Measurements from ENCODE around the gene RMC1. TPM values are rescaled to one million over a fixed set of nuclear protein-coding genes. Genes with fewer than 3 reads are reported as not detected.
"Not testable (repeated sequence)": the region's sequence is repeated elsewhere in the genome, so short reads cannot be mapped to it uniquely, and the experiment has no call there.

RMC1 gene
- total RNA-seq, 2 experiments from 2014 or later, result 28.7 to 29.8 TPM

DNA sequence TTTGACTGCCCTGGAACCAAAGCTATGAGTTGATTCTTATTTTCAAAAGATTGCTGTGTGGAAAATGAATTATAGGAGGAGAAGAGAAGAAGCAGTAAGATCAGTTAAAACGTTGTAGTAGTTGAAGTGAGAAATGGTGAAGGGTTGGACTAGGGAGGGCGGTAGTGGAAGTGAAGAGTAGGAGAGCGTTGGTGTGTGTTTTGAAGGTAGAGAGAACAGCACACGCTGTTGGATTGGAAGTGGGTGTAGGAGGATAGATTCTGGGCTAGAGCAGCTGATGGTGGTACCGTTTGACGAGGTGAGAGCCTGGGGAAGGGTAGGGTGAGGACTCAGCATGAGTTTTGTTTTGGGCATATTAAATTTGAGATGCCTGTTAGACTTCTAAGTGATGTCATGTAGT lies 31.8 kb upstream of the RMC1 start:
- POLR2A ChIA-PET, result no interaction called here
- H3K27me3 Mint-ChIP-seq, result no peaks in the 10 kb centered on the region

DNA sequence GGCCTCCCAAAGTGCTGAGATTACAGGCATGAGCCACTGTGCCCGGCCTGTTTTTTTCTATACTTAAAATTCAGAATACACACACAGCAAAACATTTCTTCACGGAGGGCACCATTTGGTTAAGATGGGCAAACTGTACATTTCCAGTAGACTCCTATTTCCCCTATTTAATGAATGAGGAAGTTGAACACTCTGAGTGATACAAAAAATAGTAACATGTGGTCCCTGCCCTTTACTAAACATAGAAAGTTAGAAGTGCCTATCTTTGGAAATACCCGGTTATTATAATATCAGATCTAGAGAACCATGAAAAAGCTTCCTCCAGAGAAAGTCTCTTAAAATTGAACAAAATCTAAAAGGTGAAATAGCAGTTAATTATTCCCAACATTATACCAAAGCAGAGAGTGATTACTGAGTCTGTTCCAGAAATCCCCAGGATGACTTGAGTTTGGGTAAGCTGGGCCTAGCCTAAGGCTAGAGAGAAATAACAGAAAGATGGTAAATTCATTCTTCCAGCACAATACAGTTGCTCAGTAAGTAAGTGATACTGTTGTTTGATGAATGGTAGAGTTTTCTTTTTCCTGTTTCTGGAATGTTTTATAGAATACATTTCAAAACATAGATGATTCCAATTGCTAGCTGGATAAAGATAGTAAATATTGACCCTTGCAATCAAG lies 23.3 kb upstream of the RMC1 start:
- intact Hi-C loops (cut with DNase I, micrococcal nuclease), result no loop called here
- POLR2A ChIA-PET, result interaction anchor here (0.6 kb wide), 1 partner anchor 31 kb away, joined by 3 read pairs; no protein-coding TSS in a partner anchor
- H3K9me3 Mint-ChIP-seq (ENCODE audit: low read depth), result no peaks in the 10 kb centered on the region
- ATAC-seq (no peak), DNase-seq (no peak)
- H3K27ac Mint-ChIP-seq, result no peak overlapping the region
- H3K4me1 Mint-ChIP-seq, result peaks cover 2% of the 10 kb centered on the region
- H3K4me3 Mint-ChIP-seq, result no peak overlapping the region
- peaks cover 43% of the 10 kb centered on the region for H3K36me3 Mint-ChIP-seq (ENCODE audit: low read depth)
- H3K27me3 Mint-ChIP-seq, result no peaks in the 10 kb centered on the region
- CTCF ChIA-PET, result interaction anchor here (1.5 to 2.4 kb wide), 2 partner anchors 10 to 18 kb away, joined by 3 to 7 read pairs; no protein-coding TSS in a partner anchor

More for the DNA sequence above, 31.8 kb upstream of the RMC1 start:
- CTCF ChIA-PET, result interaction anchor here (3.8 kb wide), 1 partner anchor 27 kb away, joined by 12 read pairs; no protein-coding TSS in a partner anchor
- Mint-ChIP-seq H3K4me3 (no peak overlapping the region), H3K36me3 (ENCODE audit: low read depth) (peaks cover 30% of the 10 kb centered on the region), H3K9me3 (ENCODE audit: low read depth) (no peaks in the 10 kb centered on the region), H3K4me1 (no peaks in the 10 kb centered on the region), H3K27ac (no peak overlapping the region)
- ATAC-seq (no peak), DNase-seq (no peak)
- intact Hi-C loops (cut with DNase I, micrococcal nuclease), result no loop called here

DNA sequence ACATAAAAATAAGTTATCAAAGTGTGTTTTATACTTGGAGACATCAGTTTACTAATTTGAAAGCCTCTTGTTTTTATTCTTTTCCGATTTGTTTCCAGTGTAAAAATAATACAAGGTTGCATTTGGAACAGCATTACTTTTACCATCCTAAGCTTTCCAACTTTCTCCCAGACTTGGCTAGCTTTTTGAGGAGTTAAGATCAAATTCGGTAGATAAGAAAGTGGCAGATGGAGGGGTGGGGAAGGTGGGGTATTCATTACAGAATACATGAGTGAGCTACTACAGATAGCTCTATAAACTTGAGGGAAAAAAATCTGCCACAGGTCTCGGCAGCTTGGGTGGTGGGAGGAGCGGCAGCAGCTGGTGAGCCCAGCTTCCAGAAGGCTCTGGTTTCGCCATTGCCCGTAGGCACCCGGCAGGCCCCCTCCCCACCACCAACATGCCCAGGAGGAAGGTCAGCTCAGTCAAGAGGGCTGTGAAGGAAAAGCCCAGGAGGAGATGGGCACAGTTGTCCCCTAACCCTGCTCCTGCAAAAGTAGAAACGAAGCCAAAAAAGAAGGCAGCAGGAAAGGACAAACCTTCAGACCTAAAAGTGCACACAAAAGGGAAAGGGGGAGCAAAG lies 18.6 kb upstream of the RMC1 start:
- POLR2A ChIA-PET, result no interaction called here
- no peaks in the 10 kb centered on the region for H3K9me3 Mint-ChIP-seq (ENCODE audit: low read depth)
- peaks cover 19% of the 10 kb centered on the region for H3K36me3 Mint-ChIP-seq (ENCODE audit: low read depth)
- CTCF ChIA-PET, result interaction anchor here (1.2 to 2.8 kb wide), 2 partner anchors 12 to 14 kb away, joined by 4 to 13 read pairs; no protein-coding TSS in a partner anchor
- H3K4me1 Mint-ChIP-seq, result peaks cover 19% of the 10 kb centered on the region
- ATAC-seq, result no peak
- H3K27ac Mint-ChIP-seq, result no peak overlapping the region
- no peaks in the 10 kb centered on the region for H3K27me3 Mint-ChIP-seq
- no peak for DNase-seq
- H3K4me3 Mint-ChIP-seq, result no peak overlapping the region
- intact Hi-C loops (cut with DNase I, micrococcal nuclease), result no loop called here

DNA sequence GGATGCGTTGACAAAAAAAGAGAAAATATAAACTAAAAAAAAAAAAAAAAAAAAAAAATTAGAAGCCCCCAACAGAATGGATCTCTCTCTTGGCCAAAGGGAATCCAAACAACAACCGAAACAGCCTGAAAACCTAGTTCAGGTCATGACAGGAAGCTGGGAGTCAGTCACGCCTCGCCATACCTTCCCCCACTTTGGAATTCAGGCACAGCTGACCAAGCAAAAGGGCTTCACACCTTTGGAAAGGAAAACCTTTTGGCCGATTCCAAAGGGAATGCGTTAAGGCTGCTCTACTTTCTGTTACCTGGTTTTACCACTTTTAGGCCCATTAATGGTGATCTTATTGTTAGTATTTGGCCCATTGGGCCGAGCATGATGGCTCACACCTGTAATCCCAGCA lies 17.9 kb upstream of the RMC1 start:
- no peak overlapping the region for H3K27ac Mint-ChIP-seq
- peaks cover 13% of the 10 kb centered on the region for H3K36me3 Mint-ChIP-seq (ENCODE audit: low read depth)
- H3K27me3 Mint-ChIP-seq, result no peaks in the 10 kb centered on the region
- DNase-seq, result no peak
- POLR2A ChIA-PET, result interaction anchor here (0.6 kb wide), 1 partner anchor 321 kb away, joined by 4 read pairs; no protein-coding TSS in a partner anchor
- ATAC-seq, result no peak
- CTCF ChIA-PET, result interaction anchor here (1.2 kb wide), 1 partner anchor 11 kb away, joined by 4 read pairs; no protein-coding TSS in a partner anchor
- H3K4me3 Mint-ChIP-seq, result no peak overlapping the region
- peaks cover 19% of the 10 kb centered on the region for H3K4me1 Mint-ChIP-seq
- intact Hi-C loops (cut with DNase I, micrococcal nuclease), result no loop called here
- H3K9me3 Mint-ChIP-seq (ENCODE audit: low read depth), result no peaks in the 10 kb centered on the region

DNA sequence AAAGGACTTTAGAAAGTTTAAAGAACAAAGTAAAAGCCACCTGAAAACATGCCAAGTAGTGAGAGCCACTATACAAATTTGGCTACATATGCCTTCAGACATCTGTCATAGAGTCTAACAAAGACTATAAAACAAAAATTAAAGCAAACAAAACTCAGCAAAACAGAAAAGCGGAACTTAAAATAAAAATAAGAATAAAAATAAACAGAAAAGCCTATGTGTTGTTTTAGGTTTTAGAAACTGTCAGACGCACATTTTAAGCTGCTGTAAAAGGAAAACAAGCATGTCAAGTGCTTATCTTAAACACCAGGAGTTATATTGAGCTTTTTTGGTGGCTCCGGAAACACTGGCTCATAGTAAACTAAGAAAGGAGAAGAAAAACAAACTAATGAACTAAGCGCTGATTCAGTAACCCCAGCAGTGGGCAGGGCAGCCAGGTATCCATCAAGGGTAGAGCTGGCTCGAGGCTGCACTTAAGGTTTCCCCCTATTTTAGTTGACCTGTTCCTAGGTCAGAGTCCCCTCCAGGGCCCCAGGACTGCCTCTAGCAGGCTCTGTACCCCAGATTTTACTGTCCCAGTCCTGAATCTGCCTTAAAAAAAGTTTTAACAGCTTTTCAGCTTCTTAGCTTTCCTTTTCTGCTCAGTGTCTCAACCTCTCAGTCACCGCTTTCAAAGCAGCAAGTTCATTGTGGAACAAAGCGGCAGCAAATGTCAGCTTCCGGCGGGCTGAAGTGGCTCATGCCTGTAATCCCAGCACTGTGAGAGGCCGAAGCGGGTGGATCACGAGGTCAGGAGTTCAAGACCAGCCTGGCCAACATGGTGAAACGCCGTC lies 15.4 kb upstream of the RMC1 start:
- DNase-seq (peak; percentile 76), ATAC-seq (peak; percentile 86)
- H3K9me3 Mint-ChIP-seq (ENCODE audit: low read depth), result no peaks in the 10 kb centered on the region
- POLR2A ChIA-PET, result interaction anchor here (0.5 to 1.0 kb wide), 3 partner anchors 8 to 99 kb away, joined by 3 to 4 read pairs (median 3); partner anchors contain the start of gene RIOK3
- H3K27ac Mint-ChIP-seq, result peak overlapping the region; percentile 90
- H3K36me3 Mint-ChIP-seq (ENCODE audit: low read depth), result peaks cover 3% of the 10 kb centered on the region
- intact Hi-C loops (cut with DNase I, micrococcal nuclease), result loop anchor here in 1 of 2 experiments (1.0 to 2.0 kb wide), 2 partner anchors 15 to 35 kb away; partner anchors contain the start of genes RIOK3 and RMC1
- CTCF ChIA-PET, result interaction anchor here (0.5 to 1.9 kb wide), 12 partner anchors 9 to 588 kb away, joined by 3 to 22 read pairs (median 4); no protein-coding TSS in a partner anchor
- H3K27me3 Mint-ChIP-seq, result no peaks in the 10 kb centered on the region
- H3K4me1 Mint-ChIP-seq, result peaks cover 19% of the 10 kb centered on the region
- H3K4me3 Mint-ChIP-seq, result peak overlapping the region; percentile 59

DNA sequence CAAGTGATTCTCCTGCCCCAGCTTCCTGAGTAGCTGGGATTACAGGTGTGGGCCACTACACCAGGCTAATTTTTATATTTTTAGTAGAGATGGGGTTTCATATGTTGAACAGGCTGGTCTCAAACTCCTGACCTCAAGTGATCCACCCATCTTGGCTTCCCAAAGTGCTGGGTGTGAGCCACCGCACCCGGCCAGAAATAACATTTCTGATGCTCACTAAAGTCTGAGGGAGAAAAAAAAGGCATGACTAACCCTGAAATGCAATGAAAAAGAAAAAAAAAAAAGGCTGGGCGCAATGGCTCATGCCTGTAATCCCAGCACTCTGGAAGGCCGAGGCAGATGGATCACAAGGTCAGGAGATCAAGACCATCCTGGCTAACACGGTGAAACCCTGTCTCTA lies 13.7 kb upstream of the RMC1 start:
- DNase-seq; H3K4me3 Mint-ChIP-seq; ATAC-seq; H3K27ac Mint-ChIP-seq; H3K27me3 Mint-ChIP-seq; POLR2A ChIA-PET; H3K36me3 Mint-ChIP-seq (ENCODE audit: low read depth); H3K9me3 Mint-ChIP-seq (ENCODE audit: low read depth): not testable (repeated sequence)
- CTCF ChIA-PET, result interaction anchor here (1.4 kb wide), 1 partner anchor 9 kb away, joined by 5 read pairs; no protein-coding TSS in a partner anchor
- intact Hi-C loops (cut with DNase I, micrococcal nuclease), result loop anchor here in 1 of 2 experiments (2.0 kb wide), 1 partner anchor 37 kb away; the partner anchor contains the start of gene RIOK3
- H3K4me1 Mint-ChIP-seq, result peaks cover 17% of the 10 kb centered on the region

DNA sequence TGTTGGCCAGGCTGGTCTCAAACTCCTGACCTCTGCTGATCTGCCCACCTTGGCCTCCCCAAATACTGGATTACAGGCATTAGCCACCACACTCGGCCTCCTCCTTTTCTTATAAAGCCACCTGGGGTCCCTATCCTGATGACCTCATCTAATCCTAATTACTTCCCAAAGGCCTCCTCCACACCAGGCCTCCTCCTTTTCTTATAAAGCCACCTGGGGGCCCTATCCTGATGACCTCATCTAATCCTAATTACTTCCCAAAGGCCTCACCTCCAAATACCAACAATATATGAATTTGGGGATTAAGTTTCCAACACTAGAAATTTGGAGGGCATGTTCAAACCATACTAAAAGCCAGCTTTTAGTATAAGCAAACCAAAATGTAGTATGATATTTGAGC lies 9.7 kb upstream of the RMC1 start:
- Mint-ChIP-seq H3K4me3 (no peak overlapping the region), H3K36me3 (ENCODE audit: low read depth) (no peaks in the 10 kb centered on the region), H3K4me1 (peaks cover 5% of the 10 kb centered on the region), H3K27me3 (no peaks in the 10 kb centered on the region), H3K27ac (no peak overlapping the region), H3K9me3 (ENCODE audit: low read depth) (no peaks in the 10 kb centered on the region)
- ChIA-PET CTCF (interaction anchor here (0.9 kb wide), 1 partner anchor 35 kb away, joined by 3 read pairs; no protein-coding TSS in a partner anchor), POLR2A (no interaction called here)
- intact Hi-C loops (cut with DNase I, micrococcal nuclease), result no loop called here
- ATAC-seq, result no peak
- no peak for DNase-seq

DNA sequence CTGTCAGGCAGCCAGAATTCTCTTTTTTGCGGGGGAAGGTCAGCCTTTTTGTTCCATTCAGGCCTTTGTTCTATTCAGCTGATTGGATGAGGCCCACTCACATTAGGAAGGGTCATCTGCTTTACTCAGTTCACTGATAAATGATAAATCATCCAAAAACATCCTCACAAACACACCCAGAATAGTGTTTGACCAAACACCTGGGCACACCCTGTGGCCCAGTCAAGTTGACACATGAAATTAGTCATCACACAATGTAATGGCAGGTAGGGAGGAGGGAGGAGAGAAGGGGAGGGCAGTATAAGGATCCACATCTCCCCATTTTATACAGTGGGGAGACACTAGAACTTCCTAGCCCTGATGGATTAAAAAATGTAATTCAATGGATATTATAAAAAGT lies 8.3 kb upstream of the RMC1 start:
- Mint-ChIP-seq H3K4me1 (peaks cover 9% of the 10 kb centered on the region), H3K4me3 (no peak overlapping the region), H3K27ac (no peak overlapping the region), H3K27me3 (no peaks in the 10 kb centered on the region), H3K9me3 (ENCODE audit: low read depth) (no peaks in the 10 kb centered on the region), H3K36me3 (ENCODE audit: low read depth) (no peaks in the 10 kb centered on the region)
- DNase-seq (no peak), ATAC-seq (no peak)
- ChIA-PET CTCF (interaction anchor here (2.4 kb wide), 1 partner anchor 12 kb away, joined by 5 read pairs; no protein-coding TSS in a partner anchor), POLR2A (no interaction called here)
- intact Hi-C loops (cut with DNase I, micrococcal nuclease), result no loop called here

DNA sequence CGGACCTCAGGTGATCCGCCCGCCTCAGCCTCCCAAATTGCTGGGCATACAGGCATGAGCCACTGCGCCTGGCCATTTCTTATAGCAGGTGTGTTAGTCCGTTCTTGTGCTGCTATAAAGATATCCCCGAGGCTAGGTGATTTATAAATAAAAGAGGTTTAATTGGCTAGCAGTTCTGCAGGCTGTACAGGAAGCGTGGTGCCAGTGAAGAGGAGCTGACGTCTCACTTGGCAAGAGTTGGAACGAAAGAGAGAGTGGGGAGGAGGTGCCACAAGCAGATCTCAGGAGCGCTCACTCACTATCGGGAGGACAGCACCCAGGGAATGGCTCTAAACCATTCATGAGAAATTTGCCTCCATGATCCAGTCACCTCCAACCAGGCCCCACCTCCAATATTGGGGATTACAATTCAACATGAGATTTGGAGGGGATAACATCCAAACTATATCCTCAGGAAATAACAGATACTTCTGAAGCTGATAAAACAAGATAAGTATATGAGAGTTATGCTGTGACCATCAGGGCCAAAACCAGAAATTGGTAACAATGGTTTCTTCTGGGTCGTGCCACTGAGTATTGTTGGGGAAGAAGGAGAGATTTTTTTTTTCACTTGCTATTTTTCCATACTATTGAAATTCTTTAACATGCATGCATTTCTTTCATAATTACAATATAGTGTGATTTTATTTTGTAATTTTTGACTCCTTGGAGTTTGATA lies 7.4 kb upstream of the RMC1 start:
- intact Hi-C loops (cut with DNase I, micrococcal nuclease), result no loop called here
- Mint-ChIP-seq H3K4me1 (peaks cover 9% of the 10 kb centered on the region), H3K4me3 (no peak overlapping the region), H3K36me3 (ENCODE audit: low read depth) (no peaks in the 10 kb centered on the region), H3K9me3 (ENCODE audit: low read depth) (no peaks in the 10 kb centered on the region), H3K27me3 (no peaks in the 10 kb centered on the region), H3K27ac (no peak overlapping the region)
- ATAC-seq, result no peak
- ChIA-PET CTCF (interaction anchor here (0.6 to 2.4 kb wide), 6 partner anchors 8 to 161 kb away, joined by 3 to 5 read pairs (median 4); no protein-coding TSS in a partner anchor), POLR2A (interaction anchor here (0.6 kb wide), 1 partner anchor 8 kb away, joined by 4 read pairs; no protein-coding TSS in a partner anchor)
- DNase-seq, result no peak

DNA sequence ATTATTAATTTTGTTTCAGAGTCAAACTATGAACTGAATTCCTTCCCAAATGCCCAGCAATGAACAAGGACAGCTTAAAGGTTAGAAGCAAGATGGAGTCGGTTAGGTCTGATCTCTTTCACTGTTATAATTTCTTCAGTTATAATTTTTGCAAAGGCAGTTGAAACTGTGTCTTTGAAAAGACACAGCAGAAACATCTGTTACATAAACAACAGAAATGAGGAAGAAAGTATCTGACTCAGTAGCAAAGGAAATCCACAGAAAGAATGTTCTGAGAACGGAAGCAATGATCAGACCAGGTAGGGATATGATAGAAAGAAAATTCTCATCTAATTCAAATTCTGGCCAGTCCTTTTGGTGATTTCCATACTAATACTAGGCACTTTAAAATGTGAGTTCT lies 5.2 kb upstream of the RMC1 start:
- H3K36me3 Mint-ChIP-seq (ENCODE audit: low read depth), result no peaks in the 10 kb centered on the region
- peaks cover 16% of the 10 kb centered on the region for H3K4me1 Mint-ChIP-seq
- no peaks in the 10 kb centered on the region for H3K9me3 Mint-ChIP-seq (ENCODE audit: low read depth)
- DNase-seq, result no peak
- no peaks in the 10 kb centered on the region for H3K27me3 Mint-ChIP-seq
- intact Hi-C loops (cut with DNase I, micrococcal nuclease), result loop anchor here (1.0 to 2.0 kb wide), 2 partner anchors 89 to 315 kb away; no protein-coding TSS in a partner anchor
- H3K27ac Mint-ChIP-seq, result no peak overlapping the region
- no peak for ATAC-seq
- ChIA-PET POLR2A (interaction anchor here (0.5 to 0.6 kb wide), 3 partner anchors 50 to 644 kb away, joined by 3 to 5 read pairs (median 4); no protein-coding TSS in a partner anchor), CTCF (interaction anchor here (0.6 to 4.3 kb wide), 29 partner anchors 8 to 1797 kb away, joined by 3 to 22 read pairs (median 5); partner anchors contain the start of gene RIOK3)
- no peak overlapping the region for H3K4me3 Mint-ChIP-seq

Data from activated CD4-positive, alpha-beta T cell treated with anti-CD3 and anti-CD28 coated beads for 36 hours (primary cell).